Measurements from ENCODE around the gene GRIN2C.
"Not testable (repeated sequence)": the region's sequence is repeated elsewhere in the genome, so short reads cannot be mapped to it uniquely, and the experiment has no call there.

The GRIN2C gene

DNA sequence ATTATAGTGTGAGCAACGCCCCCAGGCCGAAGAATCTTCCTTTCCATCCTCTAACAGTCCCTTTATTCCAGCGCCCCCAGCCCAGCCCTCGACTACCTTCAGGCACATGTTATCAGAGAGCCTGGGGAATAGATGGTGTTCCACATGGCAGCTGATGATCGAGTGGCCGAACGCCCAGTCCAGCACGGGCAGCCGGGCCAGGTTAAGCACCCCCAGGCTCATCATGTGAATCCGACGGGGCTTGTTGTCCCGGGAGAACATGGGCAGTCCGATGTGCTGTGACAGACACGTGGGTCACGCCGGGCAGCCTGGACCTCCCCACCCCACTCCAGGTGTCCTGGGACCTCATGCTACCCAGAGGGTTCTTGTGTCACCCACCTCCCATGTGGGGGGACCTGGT is 19.6 kb upstream of the GRIN2C start:
- no peak for DNase-seq (ENCODE audit: low read depth)

GRCh38 chr17:74878658-74879057 is 19.0 kb upstream of the GRIN2C start:
- DNase-seq (ENCODE audit: low read depth): no peak

DNA sequence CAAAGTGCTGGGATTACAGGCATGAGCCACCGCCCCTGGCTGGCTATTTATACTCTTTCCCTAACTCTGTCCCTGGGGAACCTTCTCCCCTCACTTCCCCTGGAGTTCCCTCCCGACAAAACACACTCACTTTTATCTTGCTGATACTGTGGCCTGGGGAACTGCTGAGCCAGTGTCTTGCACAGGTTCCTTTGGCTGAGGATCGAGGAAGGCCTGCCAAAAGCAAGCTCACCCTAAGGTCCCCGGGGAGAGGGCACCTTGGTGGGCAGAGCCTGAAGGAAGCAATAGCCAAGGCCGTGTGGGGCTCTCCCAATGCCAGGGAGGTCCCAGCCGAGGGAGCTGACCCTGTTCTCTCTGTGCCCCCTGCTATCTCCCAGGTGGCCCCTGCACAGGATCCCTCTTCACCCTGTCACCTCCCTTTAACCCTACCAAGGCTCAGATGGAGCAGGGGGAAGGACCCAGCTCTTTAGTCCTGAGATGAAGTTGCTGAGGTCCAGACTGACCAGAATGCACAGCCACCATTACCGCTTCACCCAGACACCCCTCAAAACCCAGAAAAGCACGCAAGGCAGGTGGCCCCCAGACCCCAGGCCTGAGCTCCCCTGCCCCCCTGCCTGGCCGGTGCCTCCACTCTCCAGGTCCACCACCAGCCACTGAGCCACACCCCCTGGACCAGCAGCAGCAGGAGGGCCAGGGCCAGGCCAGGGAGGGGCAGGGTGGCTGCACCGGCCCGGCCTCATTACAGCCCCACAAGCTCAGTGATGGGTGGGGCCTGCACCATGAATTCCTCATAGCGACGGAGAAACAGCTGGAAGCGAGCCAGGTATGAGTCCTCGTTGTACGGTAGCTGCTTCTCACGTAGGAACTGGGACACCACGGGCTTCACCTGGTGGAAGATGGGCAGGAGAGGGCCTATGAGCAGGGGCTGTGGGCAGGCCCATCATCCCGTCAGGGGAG is 18.2 kb upstream of the GRIN2C start:
- DNase-seq (ENCODE audit: low read depth): no peak

GRCh38 chr17:74875977-74876593 is 16.4 kb upstream of the GRIN2C start:
- DNase-seq (ENCODE audit: low read depth): no peak

DNA sequence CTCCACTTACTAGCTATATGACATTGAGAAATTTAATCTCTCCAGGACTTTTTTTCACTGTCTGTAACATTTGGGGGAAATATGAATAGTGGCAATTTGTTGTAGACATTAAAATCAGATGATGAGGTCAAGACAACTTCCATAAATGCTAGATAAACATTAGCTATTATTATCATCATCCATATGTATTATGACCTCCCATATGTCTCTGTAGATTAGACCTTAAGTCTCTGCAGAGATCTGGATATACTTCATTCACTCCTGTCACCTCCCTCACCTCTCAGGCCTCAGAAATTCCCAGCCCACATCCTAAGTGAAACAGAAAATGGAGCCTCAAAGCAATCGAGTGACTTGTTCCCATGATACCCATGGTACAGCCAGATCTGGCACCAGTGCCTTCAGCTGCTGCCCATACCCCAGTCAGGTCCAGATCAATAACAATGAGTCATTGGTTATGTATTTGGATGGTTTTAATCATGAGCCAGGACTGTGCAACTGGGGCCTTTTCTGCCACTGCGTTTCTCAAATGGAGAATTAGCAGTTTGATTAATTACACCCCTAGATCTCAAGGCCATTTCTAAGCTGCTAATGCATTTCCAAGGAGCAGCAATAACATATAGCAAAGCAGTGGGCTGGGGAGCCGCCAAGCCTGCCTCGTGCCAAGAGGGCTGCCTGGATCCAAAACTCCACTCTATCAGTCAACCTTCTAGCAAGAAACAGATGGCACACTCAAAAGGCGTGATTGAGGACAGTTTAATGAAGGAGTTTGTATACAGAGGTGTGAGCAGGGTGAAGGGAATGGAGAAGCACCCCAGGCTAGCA is 15.7 kb upstream of the GRIN2C start:
- no peak for DNase-seq (ENCODE audit: low read depth)

GRCh38 chr17:74874615-74875037 is 14.9 kb upstream of the GRIN2C start:
- no peak for DNase-seq (ENCODE audit: low read depth)

GRCh38 chr17:74873874-74874614 is 14.4 kb upstream of the GRIN2C start:
- DNase-seq (ENCODE audit: low read depth): no peak

DNA sequence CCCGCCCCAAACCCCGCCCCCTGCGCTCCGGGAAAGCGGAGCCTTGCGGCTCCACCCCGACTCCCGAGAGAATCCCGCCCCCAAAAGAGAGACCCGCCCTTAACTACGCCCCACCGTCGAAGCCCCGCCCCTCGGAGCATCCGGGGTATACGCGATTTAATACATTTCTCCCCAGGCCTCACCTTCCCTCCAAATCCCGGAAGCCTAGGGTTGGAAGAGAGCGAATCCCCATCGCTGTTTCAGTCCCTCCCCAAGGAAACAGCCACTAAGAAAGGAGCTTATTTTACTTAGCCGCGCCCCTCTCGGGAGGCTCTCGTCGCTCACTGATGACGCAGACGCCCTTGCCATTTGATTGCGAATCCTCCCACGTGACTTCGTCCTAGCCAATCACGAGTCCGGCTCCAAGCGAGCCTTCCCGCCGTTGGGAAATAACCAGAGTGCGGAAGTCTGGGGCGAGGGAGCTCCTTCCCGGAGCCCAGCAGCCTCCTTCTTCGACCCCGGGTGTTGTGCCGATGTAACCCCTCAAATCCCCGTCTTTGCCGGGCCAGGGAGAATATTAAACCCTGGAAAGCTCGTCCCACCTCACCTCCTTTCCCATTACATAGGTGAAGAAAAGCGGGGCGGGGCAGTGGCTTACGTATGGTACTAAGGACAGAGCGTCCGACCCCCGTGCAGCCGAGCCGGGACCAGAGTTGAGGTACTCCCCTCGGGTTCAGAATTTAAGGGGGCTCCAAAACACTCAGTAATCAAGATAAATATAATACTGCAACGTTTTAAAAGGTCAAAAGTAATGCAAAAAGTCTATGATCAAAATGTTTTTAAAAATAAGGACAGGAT is 13.6 kb upstream of the GRIN2C start:
- DNase-seq (ENCODE audit: low read depth): peak; percentile 98

DNA sequence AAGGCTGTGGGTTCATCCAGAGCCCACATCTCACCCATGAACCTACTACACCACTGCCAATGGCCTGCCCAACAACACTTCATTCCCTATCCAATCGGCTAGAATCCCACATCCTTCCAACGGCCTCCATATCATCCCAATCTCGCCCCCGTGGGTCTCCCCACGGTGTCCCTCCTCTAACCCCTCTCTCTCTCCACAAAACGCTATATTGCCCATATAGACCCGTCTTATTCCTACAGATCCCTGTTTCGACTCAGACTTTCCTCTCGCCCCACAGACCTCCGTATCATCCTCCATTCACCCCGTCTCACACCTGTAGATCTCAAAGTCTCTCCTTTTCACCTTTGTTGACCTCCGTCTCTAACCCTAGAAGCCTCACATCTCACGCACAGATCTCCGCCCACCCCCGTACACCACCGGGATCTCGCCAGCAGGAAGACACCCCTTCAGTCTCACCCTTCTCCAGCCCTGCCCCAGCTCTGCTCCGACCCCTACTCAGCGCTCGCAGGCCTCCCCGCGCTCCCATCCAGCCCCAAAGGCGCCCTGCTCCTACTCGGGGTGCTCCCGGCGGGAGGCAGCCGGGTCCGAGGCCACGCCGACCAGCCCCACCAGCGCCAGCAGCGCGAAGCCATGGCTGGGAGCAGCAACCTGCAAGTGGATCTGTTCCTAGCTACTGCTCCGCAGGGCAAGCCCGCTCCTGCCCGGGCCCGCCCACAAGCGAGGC is 12.8 kb upstream of the GRIN2C start, which contains the start of gene FDXR:
FDXR (minus strand) TSS at position 682 of the 724 bp plus-strand sequence; CDS start at position 632, 50 bp downstream.
- no peak for DNase-seq (ENCODE audit: low read depth)

DNA sequence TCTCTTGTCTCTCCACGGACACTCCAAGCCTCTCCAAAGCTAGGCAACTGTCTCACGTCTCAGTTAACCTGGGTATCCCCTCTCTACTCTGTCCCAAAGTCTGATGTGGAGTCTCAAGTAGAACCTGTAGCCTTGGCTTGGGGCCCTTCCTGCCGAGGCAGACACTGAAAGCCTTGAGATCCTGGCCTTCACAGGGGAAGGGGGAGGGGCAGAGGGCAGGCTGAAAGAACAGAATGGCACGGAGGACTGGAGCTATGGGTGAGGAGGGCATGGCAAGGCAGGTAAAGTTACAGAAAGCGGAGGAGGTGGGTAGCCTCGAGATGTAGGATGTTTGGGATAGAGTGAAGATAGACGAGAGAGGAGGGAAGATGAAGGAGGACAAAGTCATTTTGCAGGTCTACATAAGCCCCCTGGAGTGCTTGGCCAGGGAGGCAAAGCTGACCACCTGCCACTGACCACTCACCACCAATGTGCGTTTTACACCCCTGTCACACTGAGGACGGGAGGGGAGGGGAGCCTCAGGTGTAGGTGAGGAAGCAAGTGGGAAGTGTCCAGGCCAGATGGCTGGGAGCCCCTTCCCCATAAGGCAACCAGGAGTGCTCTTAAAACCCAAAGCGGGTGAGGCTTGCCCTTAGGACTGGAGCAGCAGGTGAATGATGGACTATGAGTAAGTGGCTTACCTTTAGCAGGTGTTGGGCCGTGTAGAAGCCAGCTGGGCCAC is 11.8 kb upstream of the GRIN2C start:
- DNase-seq (ENCODE audit: low read depth): no peak

DNA sequence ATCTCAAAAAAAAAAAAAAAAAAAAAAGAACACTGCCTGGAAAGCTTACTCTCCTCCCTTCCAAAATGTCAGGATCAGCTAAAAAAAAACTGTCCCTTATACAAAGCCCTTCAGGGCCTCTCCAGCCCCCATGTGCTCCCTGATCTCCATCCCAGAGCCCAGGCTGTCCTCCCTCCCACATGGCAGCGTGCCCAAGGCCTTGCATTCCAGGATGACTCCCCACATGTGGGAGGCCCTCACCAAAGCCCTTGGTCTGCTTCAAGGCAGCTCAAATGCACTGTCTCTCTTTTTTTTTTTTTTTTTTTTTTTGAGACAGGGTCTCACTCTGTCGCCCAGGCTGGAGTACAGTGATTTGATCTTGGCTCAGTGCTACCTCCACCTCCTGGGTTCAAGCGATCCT is 10.8 kb upstream of the GRIN2C start:
- DNase-seq (ENCODE audit: low read depth): no peak

GRCh38 chr17:74870028-74870427 is 10.3 kb upstream of the GRIN2C start:
- not testable (repeated sequence) for DNase-seq (ENCODE audit: low read depth)

DNA sequence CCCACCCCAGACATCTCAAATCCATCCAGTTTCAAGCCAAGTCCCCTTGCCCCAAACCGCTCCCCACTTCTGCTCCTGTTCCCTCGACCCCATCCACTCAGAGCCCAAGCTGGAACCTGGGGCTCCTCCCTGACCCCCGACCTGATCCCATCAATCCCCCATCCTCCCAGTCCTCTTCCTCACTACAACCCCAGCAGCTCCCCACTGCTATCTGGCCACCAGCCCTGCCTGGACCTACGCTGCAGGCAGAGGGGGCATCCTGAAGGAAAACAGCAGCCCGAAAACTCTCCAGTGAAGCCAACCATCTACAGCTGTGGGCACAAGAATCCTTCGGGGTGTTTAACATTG is 9.2 kb upstream of the GRIN2C start:
- DNase-seq (ENCODE audit: low read depth): no peak

DNA sequence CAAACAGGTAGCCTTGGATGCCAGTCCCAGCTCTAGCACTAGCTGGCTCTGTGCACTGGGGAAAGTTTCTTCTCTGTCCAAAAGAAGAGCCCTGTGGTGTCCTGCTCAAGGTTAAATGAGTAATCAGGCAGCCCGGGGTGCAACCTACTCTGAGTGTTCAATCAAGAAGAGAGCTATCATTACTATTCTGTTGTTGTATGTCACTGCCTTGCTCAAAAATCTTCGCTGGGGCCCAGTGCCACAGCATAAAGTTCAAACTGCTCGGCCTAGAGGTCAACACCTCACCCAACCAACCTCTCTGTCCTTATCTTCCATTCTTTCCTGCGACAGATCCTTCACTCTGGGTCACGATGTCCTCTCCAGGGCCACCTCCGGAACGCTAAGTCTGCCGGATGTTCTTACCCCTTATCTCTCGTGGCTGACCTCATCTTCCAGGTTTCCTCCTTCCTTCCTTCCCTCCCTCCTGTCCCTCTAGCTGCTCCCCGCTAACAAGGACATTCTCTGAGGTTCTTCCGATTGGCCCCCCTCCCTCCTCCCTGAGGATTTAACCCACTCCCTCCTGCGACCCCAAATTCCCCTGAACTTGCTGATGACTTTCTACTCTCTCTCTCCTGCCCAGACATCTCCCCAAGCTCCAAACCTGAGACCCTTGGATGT is 8.7 kb upstream of the GRIN2C start:
- DNase-seq (ENCODE audit: low read depth): no peak

DNA sequence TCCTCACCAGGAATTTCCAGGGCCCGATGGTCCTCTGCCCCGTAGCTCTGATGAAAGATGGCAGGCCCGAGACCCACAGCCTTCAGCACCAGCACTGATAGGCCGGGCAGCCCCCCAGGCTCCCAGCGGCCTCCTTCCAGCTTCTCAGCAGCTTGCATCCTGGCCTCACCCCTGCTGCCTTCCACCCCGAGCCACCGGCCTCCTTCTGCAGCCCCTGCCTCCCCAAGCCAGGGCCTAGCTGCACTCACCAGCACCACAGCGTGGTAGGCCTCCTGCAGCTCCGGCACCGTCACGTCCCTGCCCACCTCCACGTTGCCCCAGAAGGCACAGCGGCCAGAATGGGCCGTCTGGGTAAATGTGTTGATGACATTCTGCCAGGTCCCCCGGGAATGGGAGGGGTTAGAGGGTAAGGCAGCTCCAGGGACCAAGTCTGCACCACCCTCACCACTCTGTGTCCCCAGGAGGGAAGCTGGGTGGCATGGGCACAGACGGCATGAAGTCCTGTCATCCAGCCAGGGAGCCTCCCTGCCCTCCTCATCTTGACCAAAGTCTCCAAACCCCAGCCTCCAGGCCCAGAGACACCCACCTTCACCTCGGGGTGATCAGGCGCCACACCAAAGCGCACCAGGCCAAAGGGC is 6.6 kb upstream of the GRIN2C start:
- no peak for DNase-seq (ENCODE audit: low read depth)

DNA sequence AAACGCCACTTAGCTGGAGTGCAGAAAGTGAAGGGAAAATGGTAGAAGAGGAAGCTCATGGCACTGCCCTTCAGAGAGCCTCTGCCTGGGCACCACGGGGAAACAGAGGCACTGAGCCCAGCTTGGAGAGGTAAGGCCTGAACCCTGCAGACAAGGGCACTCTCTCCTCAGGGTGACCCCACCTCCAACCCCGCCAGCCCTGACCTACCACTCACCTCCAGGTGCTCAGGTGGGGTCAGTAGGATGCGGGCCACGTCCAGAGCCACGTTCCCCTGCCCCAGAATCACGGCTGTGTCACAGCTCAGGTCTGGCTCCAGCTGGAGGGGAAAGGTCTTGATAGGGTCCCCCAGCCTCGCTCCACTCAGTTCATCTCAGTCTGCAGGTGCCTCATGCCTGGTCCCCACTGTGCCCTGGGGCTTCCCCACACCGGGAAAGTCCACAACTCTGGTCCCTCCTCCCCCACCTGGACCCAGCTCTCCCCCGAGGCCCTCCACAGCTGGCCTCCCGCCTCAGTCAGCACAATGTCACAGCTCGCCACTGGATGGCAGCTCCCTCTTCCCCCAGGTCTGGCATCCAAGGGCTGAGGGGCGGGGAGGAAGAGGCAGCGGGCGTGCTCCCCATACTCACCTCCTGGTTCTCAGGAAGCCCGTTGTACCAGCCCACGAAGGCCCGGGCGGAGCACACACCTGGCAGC is 6.0 kb upstream of the GRIN2C start:
- DNase-seq (ENCODE audit: low read depth): no peak

- peak; percentile 65 for DNase-seq (ENCODE audit: low read depth)
Measured at GRCh38 chr17:74864866-74865395, 5.2 kb upstream of the GRIN2C start.
